Stomach smooth muscle (tissue), 2 donors: ENCODE data around the gene OR52K1.
"Not testable (repeated sequence)": the region's sequence is repeated elsewhere in the genome, so short reads cannot be mapped to it uniquely, and the experiment has no call there.

ENCODE experiments used
- H3K27ac ChIP-seq: one replicate; pipeline ENCODE4 v1.7.0; 2013; ENCODE audit warnings: mild to moderate bottlenecking, low read length, inconsistent platforms
- H3K27me3 ChIP-seq, 2 donors: one replicate each; pipeline ENCODE4 v1.7.0; 2013; ENCODE audit warnings: low read length in 2 of 2; ENCODE audit not compliant: insufficient read depth in 2 of 2, control insufficient read depth in 1 of 2
- H3K36me3 ChIP-seq, 2 donors: one replicate each; pipeline ENCODE4 v1.7.0; 2013; ENCODE audit warnings: low read length in 2 of 2; ENCODE audit not compliant: control insufficient read depth in 2 of 2, insufficient read depth in 2 of 2
- H3K4me1 ChIP-seq: one replicate; pipeline ENCODE4 v1.7.0; 2013; ENCODE audit warnings: low read length; ENCODE audit not compliant: control insufficient read depth, insufficient read depth
- H3K4me3 ChIP-seq, 2 donors: one replicate each; pipeline ENCODE4 v1.7.0; 2013; ENCODE audit warnings: low read length in 2 of 2
- H3K9ac ChIP-seq, 2 donors: one replicate each; pipeline ENCODE4 v1.7.0; 2013; ENCODE audit warnings: low read length in 2 of 2, mild to moderate bottlenecking in 1 of 2
- H3K9me3 ChIP-seq, 2 donors: one replicate each; pipeline ENCODE4 v1.7.0; 2013; ENCODE audit warnings: low read length in 2 of 2; ENCODE audit not compliant: control insufficient read depth in 2 of 2
- donor health status: healthy.
- donor health status: Pancreatic carcinoma.

The OR52K1 gene

DNA sequence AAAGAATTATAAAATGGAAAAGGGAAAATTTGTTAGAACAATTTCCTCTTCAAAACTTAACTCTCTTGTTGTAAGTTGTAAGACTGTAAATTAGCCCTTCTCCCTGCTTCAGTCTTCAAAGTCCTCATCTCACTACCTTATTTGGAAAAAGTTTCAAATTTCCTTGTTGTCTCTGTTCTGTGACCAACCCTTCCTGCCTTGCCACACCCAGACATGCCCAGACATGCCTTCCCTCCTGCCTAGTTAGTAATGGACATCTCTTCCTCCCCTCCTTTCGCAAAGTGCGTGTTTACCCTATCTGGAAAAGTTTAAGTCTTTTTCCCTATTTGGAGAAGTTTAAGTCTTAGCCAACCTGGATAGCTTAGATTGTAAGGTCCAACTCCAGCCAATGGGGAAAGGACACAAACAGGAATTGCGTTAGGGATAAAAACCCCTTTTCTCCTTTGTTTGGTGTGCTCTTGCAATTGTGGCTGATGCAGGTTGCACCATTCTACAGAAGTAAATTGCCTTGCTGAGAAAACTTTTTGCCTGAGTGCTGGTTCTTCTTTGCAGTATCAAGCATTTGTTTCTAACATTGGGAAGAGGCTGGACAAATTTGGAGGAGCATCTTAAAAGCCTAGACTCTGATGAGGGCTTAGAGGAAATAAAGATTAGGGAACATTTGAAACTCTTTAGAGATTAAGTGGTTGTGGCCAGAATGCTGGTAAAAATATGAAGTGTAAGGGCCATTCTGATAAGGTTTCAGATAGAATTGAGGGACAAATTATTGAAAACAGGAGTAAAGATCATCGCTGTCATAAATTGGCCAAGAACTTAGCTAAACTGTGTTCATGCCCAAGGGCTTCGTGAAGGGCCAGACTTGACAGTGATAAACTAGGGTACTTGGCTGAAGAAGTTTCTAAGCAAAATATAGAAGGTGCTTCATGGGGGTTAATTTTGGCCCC, 18.0 kb upstream of the OR52K1 start:
- no peak overlapping the region for H3K4me3 ChIP-seq
- H3K9ac ChIP-seq, result no peak overlapping the region
- H3K27me3 ChIP-seq, result peaks cover 0 to 2% of the 10 kb centered on the region in 2 donors
- no peaks in the 10 kb centered on the region for H3K36me3 ChIP-seq
- no peaks in the 10 kb centered on the region for H3K9me3 ChIP-seq
- H3K4me1 ChIP-seq, result no peaks in the 10 kb centered on the region
- H3K27ac ChIP-seq, result no peak overlapping the region

GRCh38 chr11:4465407-4465806, 17.0 kb upstream of the OR52K1 start:
- peaks cover 0 to 2% of the 10 kb centered on the region in 2 donors for H3K27me3 ChIP-seq
- no peaks in the 10 kb centered on the region for H3K4me1 ChIP-seq
- no peaks in the 10 kb centered on the region for H3K9me3 ChIP-seq
- no peak overlapping the region for H3K4me3 ChIP-seq
- H3K27ac ChIP-seq, result no peak overlapping the region
- no peak overlapping the region for H3K9ac ChIP-seq
- no peaks in the 10 kb centered on the region for H3K36me3 ChIP-seq

GRCh38 chr11:4466131-4466870, 16.1 kb upstream of the OR52K1 start:
- no peaks in the 10 kb centered on the region for H3K9me3 ChIP-seq
- H3K36me3 ChIP-seq, result no peaks in the 10 kb centered on the region
- H3K4me1 ChIP-seq, result no peaks in the 10 kb centered on the region
- no peak overlapping the region for H3K9ac ChIP-seq
- H3K4me3 ChIP-seq, result no peak overlapping the region
- H3K27me3 ChIP-seq, result peaks cover 0 to 2% of the 10 kb centered on the region in 2 donors
- H3K27ac ChIP-seq, result no peak overlapping the region

DNA sequence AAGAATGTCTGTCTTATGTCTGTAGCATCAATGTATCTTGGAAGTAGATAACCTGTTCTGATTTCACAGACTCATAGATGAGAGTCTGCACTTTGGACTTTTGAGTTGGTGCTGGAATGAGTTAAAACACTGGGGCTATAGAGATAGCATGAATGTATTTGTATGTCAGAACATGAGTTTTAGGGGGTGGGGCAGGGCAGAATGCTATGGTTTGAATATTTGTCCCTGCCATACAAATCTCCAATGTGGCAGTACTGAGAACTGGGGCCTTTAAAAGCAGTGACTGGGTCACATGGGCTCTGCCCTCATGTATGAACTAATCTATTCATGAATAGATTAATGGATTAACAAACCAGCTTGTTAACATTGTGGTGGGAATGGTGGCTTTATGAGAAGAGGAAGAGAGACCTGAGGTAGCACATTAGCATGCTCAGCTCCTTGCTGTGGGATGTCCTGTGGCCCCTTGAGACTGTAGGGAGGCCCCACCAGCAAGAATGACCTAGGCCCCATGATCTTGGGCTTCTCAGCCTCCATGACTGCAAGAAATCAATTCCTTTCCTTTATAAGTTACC, 15.5 kb upstream of the OR52K1 start:
- Histone ChIP-seq H3K27me3 (peaks cover 0 to 2% of the 10 kb centered on the region in 2 donors), H3K4me3 (no peak overlapping the region), H3K9ac (no peak overlapping the region), H3K27ac (no peak overlapping the region), H3K9me3 (no peaks in the 10 kb centered on the region), H3K4me1 (no peaks in the 10 kb centered on the region), H3K36me3 (no peaks in the 10 kb centered on the region)

DNA sequence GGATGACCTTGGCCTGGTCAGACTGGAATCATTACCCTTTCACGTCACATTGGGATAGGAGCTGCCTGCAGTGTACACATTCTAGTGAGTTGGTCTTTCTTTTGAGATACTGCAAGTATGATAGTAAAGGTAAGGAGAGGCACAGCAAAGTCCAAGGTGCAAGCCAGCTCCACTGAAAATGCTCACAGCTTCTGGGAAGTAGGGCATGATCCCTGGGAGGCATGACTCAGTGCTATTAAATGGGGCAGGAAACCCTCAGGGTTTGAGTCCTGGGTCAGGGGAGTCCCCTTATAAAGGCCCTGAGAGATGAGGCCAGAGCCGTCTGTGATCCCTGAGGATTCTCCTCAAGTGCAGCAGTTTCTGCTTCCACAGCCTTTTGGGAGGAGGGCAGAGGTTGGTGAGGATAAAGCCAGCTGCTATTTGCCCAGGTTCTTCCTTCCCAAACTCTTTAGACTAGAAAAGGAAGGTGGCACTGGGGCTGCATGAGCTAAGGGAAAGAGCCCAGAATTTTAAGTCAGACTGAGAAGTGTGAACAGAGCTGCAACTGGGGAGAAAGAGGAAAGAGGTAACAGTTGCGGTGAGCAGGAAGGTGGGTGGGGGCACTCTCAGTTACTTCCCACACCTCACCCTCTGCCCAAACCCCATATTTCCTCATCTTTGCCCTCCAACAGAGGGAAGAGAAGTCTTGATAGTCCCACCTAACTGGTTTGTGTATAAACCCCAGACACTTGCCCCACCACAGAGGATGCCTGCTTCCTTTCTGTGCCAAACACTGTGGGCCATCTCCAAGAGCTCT, 14.4 kb upstream of the OR52K1 start:
- no peak overlapping the region for H3K4me3 ChIP-seq
- no peaks in the 10 kb centered on the region for H3K36me3 ChIP-seq
- H3K9me3 ChIP-seq, result no peaks in the 10 kb centered on the region
- no peak overlapping the region for H3K9ac ChIP-seq
- no peaks in the 10 kb centered on the region for H3K4me1 ChIP-seq
- no peak overlapping the region for H3K27ac ChIP-seq
- peaks cover 0 to 2% of the 10 kb centered on the region in 2 donors for H3K27me3 ChIP-seq

DNA sequence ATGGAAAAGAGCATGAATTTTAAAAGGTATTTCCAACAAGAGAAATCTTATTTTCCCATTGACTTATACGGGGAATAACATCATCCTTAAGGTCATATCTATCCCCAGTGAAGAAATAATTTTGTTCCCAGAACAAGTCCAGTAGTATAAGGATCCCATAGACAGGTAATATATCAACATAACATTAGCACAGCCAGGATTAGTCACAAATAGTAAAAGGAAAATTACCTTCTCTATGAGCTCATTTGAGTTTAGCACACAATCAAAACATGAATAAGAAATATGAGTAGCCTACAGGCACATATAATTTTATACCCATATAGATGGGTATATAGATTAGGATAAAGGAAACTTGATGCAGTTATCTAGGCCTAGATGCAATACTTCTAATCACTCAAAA, 2.8 kb upstream of the OR52K1 start:
- Histone ChIP-seq H3K9me3 (no peaks in the 10 kb centered on the region), H3K27ac (no peak overlapping the region), H3K36me3 (no peaks in the 10 kb centered on the region), H3K27me3 (peaks cover 0 to 2% of the 10 kb centered on the region in 2 donors), H3K9ac (no peak overlapping the region), H3K4me1 (no peaks in the 10 kb centered on the region), H3K4me3 (no peak overlapping the region)

DNA sequence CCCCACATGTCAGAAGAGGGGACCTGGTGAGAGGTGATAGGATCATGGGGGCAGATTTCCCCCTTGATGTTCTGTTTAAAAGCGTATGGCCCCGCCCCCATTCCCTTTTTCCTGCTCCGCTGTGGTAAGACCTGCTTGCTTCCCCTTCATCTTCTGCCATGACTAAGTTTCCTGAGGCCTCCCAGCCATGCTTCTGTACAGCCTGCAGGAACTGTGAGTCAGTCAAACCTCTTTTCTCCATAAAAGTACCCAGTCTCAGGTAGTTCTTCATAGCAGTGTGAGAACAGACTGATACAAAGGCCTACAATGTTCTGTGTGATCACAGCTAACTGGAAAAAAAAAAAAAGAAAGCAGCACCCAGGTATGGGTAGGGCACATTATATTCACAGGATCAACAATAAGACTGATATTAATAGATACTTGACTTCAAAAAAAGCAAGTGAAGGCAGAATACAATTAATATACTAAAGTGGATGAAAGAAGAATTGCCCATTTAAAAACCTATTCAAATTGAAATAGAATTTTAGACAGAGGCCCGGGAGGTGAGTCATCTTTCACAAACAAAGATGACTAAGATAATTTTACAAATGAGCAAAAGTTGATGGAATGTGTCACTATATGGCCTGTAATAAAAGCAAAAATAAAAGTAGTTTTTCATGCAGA, 1.7 kb upstream of the OR52K1 start:
- no peaks in the 10 kb centered on the region for H3K4me1 ChIP-seq
- no peaks in the 10 kb centered on the region for H3K9me3 ChIP-seq
- no peaks in the 10 kb centered on the region for H3K36me3 ChIP-seq
- H3K9ac ChIP-seq, result no peak overlapping the region
- no peak overlapping the region for H3K27ac ChIP-seq
- no peak overlapping the region for H3K4me3 ChIP-seq
- H3K27me3 ChIP-seq, result peaks cover 0 to 2% of the 10 kb centered on the region in 2 donors

DNA sequence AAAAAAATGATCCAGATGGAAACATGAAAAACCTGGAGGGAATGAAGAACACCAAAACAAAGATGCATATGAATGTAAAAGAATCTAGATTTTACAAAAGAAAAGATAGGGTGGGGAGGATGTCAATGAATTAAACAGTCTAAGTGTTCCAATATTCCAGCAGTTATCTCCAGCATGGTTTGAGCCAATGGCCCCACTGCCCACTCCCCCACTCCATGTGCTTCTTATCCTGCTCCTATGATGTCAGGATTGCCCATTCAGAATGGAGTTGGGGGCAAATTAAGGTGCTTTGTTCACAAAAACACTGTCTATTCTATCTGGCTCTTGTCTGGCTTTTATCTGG, 1.2 kb upstream of the OR52K1 start:
- no peak overlapping the region for H3K9ac ChIP-seq
- H3K27me3 ChIP-seq, result peaks cover 0 to 2% of the 10 kb centered on the region in 2 donors
- H3K9me3 ChIP-seq, result no peaks in the 10 kb centered on the region
- no peak overlapping the region for H3K27ac ChIP-seq
- no peaks in the 10 kb centered on the region for H3K4me1 ChIP-seq
- H3K4me3 ChIP-seq, result no peak overlapping the region
- H3K36me3 ChIP-seq, result no peaks in the 10 kb centered on the region

- Histone ChIP-seq H3K9ac (no peak overlapping the region), H3K36me3 (no peaks in the 10 kb centered on the region)
Observed at GRCh38 chr11:4484310-4484709, 1.9 kb downstream of the OR52K1 start.

GRCh38 chr11:4491405-4491804, 9.0 kb downstream of the OR52K1 start:
- H3K4me3 ChIP-seq, H3K9me3 ChIP-seq, H3K4me1 ChIP-seq, H3K27ac ChIP-seq, H3K27me3 ChIP-seq, H3K9ac ChIP-seq, H3K36me3 ChIP-seq: not testable (repeated sequence)

More at GRCh38 chr11:4484310-4484709, 1.9 kb downstream of the OR52K1 start:
- no peaks in the 10 kb centered on the region for H3K27me3 ChIP-seq
- H3K9me3 ChIP-seq, result no peaks in the 10 kb centered on the region
- H3K27ac ChIP-seq, result no peak overlapping the region
- H3K4me3 ChIP-seq, result no peak overlapping the region
- H3K4me1 ChIP-seq, result no peaks in the 10 kb centered on the region
